OCI-LY3 (cell line): Measurements from ENCODE around the gene DCBLD1.

Experiments
- CTCF ChIP-seq: fragments of 200-600, 300-600 bp; sonication (generic); IDR thresholded peaks from 2 replicates; pipeline ENCODE4 v1.5.1; 2014; ENCODE audit warnings: antibody characterized with exemption, low read length, low read depth
- EZH2phosphoT487 ChIP-seq: fragments of 200-600 bp; shearing (Covaris generic); IDR thresholded peaks from 2 replicates; pipeline ENCODE4 v1.6.1; 2018; ENCODE audit warnings: antibody characterized with exemption, mixed run types, low read depth

GRCh38 chr6:117513778-117514365 is 31.4 kb downstream of the DCBLD1 start:
- no peak for TF ChIP-seq CTCF
- no peak for TF ChIP-seq EZH2phosphoT487
